Measurements from ENCODE around the gene SORL1-AS1.
A peak's percentile ranks its signal among the peaks of the same experiment; 100 is the strongest.

Gene SORL1-AS1

GRCh38 chr11:121452609-121453150 is at the start of gene SORL1-AS1 (continued):
- TF ChIP-seq JUNB (IDR thresholded peaks at IDR 0.05) (0 out of 2 replicates have a peak, but pooled peaks have one; percentile 7), ETV6 (conservative IDR thresholded peaks at IDR 0.05 in 1 of 2, IDR thresholded peaks at IDR 0.05 in 1 of 2; ENCODE audit: borderline replicate concordance in 1 of 2, low read depth in 1 of 2) (0 out of 4 replicates have a peak, but pooled peaks of 1 of the 2 experiments have one; percentile 15), POU2F2 (IDR thresholded peaks at IDR 0.05; ENCODE audit: borderline replicate concordance, low read depth, low read length) (peak; percentile 57; the same call in 2 of the 3 replicates), MAX (IDR thresholded peaks at IDR 0.05; ENCODE audit: low read depth, low read length) (no peak), RCOR1 (conservative IDR thresholded peaks at IDR 0.05; ENCODE audit: low read depth, low read length) (0 out of 2 replicates have a peak, but pooled peaks have one; percentile 69), TBL1XR1 (IDR thresholded peaks at IDR 0.05; ENCODE audit: low read depth, low read length) (no peak), SIN3A (IDR thresholded peaks at IDR 0.05; ENCODE audit: low read depth, low read length) (peak; percentile 22; the same call in 1 of the 2 replicates), KAT2A (conservative IDR thresholded peaks at IDR 0.05; ENCODE audit: control insufficient read depth, low read depth, low read length) (no peak), ELK1 (IDR thresholded peaks at IDR 0.05; ENCODE audit: low read depth, low read length) (no peak)

GRCh38 chr11:121500717-121501116 is 48.0 kb upstream of the SORL1-AS1 start:
- no peak for DNase-seq (ENCODE audit: low read depth, low spot score)
- H2AFZ ChIP-seq (ENCODE audit: control insufficient read depth, low read depth, low read length): no peak overlapping the region
- ChIA-PET RAD21 (ENCODE audit: unreplicated experiment) (no interaction called here), CTCF (interaction anchor here (2.3 kb wide), 1 partner anchor 8 kb away, joined by 9 read pairs; no protein-coding TSS in a partner anchor), POLR2A (no interaction called here), SMC1A (ENCODE audit: uncharacterized antibody, unreplicated experiment) (interaction anchor here (1.4 to 1.6 kb wide), 2 partner anchors 11 to 33 kb away, joined by 3 to 5 read pairs; no protein-coding TSS in a partner anchor)
- peaks cover 19 to 55% of the 10 kb centered on the region in 2 experiments for H3K36me3 ChIP-seq (ENCODE audit: control insufficient read depth in 2 of 2, insufficient read depth in 2 of 2, low read length in 1 of 2)
- H3K27ac ChIP-seq (ENCODE audit: control insufficient read depth, insufficient read depth): no peak overlapping the region
- no peak overlapping the region for H3K9ac ChIP-seq (ENCODE audit: control insufficient read depth, insufficient read depth, low read length)
- in situ Hi-C loops (cut with MboI) (no loop called here), intact Hi-C loops (cut with micrococcal nuclease; ENCODE audit: unreplicated experiment) (no loop called here)
- ATAC-seq: no peak
- H3K79me2 ChIP-seq (ENCODE audit: control insufficient read depth, insufficient read depth, low read length): peaks cover 9% of the 10 kb centered on the region
- no peak overlapping the region for H3K4me2 ChIP-seq (ENCODE audit: control insufficient read depth, insufficient read depth)
- H3K9me3 ChIP-seq (replicated peaks; ENCODE audit: control insufficient read depth, insufficient read depth, low read length): peaks cover 6% of the 10 kb centered on the region; the same call in 2 of the 3 replicates
- no TSS peak for BruUV-seq (replicated peaks)
- no peaks in the 10 kb centered on the region for H3K4me1 ChIP-seq (ENCODE audit: control insufficient read depth, insufficient read depth, low read length)
- H3K27me3 ChIP-seq (replicated peaks in 1 of 2; ENCODE audit: control insufficient read depth in 2 of 2, insufficient read depth in 2 of 2, low read length in 1 of 2): no peaks in the 10 kb centered on the region
- TF ChIP-seq PML (IDR thresholded peaks at IDR 0.05; ENCODE audit: low read length): no peak
- TF ChIP-seq FOXK2 (IDR thresholded peaks at IDR 0.05): no peak
- no peak for TF ChIP-seq ZBTB4 (CRISPR knock-in tag; IDR thresholded peaks at IDR 0.05)
- no peak for TF ChIP-seq RBBP5 (conservative IDR thresholded peaks at IDR 0.05)
- H4K20me1 ChIP-seq (ENCODE audit: control insufficient read depth, insufficient read depth): no peaks in the 10 kb centered on the region
- no peak overlapping the region for H3K4me3 ChIP-seq
- FAIRE-seq: no peak
- WGBS (ENCODE audit: insufficient coverage, insufficient replicate concordance, low lambda C conversion rate, missing lambda C conversion rate): 100% methylated on average over 1 of the region's 1 CpG
